HG03135 (cell line): ENCODE data around the gene GGCX.
A peak's percentile ranks its signal among the peaks of the same experiment; 100 is the strongest.

Experiments used
- ATAC-seq: cut with Tn5 transposase; IDR thresholded peaks from one replicate; pipeline ENCODE4 v1.9.1; 2021; ENCODE audit warnings: mild to moderate bottlenecking, moderate library complexity; ENCODE audit not compliant: unreplicated experiment

Gene GGCX

DNA sequence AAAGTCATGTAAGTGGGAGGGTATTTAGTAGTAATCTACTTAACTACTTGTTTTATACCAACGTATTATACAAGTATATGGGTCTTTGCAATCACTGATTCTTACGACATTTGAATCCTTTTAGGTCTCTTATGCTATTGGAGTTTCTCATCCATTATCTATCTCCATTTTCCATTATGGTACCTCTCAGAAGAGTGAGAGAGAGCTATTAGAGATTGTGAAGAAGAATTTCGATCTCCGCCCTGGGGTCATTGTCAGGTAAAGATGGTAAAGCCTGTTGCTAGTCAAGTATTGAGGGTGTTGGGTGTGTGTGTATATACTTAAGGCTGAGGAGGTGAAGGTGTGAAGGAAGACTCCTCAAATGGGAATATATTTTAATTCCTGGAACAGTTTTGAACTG lies 18.5 kb downstream of the GGCX start:
- no peak for ATAC-seq

DNA sequence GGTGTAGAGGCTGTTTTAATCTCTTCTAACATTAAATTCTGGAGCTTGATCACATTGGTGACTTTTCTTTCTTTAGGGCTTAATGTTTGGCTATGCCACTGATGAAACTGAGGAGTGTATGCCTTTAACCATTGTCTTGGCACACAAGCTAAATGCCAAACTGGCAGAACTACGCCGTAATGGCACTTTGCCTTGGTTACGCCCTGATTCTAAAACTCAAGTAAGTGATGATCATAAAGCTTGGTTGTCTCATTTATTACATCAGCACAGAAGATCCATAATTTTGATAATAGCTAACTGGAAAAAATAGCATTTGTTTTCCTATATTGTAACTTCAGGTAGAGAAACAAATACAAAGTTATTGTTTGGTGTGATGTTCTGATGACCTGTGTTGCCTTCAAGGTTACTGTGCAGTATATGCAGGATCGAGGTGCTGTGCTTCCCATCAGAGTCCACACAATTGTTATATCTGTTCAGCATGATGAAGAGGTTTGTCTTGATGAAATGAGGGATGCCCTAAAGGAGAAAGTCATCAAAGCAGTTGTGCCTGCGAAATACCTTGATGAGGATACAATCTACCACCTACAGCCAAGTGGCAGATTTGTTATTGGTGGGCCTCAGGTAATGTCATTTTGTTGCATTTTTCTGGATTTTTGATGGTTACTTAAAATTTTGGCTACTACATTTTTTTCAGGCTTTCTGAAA lies 19.4 kb downstream of the GGCX start:
- ATAC-seq = no peak

DNA sequence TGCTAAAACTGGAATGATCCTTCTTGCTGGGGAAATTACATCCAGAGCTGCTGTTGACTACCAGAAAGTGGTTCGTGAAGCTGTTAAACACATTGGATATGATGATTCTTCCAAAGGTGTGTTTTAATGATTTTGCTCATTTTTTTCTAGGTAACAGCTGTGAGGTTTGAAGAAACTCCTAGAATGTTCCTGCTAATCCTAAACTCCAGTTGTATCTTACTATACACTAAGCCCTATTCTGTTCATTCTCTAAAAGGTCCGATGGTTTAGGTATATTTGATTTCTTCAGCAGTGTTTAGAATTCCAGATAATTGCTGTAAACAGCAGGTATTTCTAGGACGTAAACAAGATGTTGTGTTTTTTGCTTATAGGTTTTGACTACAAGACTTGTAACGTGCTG lies 20.0 kb downstream of the GGCX start:
- no peak for ATAC-seq

DNA sequence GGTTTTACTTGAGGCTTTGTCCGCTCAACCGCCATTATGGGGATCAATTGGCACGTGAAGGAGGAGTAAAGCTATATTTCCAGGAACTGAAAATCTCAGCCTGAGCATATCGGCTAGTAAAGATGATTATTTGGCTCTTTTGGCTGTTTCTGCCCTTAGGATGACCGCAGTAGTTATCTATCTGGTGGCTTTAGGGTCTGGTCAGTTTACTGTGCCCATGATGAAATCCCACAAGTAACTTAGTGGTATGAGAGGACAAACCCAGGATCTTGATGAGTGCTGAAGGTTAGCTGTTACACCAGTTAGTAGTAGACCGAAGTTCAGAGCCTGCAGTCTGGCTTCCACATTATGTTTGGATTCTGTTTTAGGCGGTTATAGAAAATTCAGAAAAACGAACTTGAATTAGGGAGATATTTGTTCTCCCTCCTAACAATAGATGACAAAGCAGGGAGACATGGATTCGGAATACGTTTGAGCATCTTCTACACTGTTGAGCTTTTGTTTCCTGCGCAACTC lies 21.1 kb downstream of the GGCX start:
- ATAC-seq = no peak

DNA sequence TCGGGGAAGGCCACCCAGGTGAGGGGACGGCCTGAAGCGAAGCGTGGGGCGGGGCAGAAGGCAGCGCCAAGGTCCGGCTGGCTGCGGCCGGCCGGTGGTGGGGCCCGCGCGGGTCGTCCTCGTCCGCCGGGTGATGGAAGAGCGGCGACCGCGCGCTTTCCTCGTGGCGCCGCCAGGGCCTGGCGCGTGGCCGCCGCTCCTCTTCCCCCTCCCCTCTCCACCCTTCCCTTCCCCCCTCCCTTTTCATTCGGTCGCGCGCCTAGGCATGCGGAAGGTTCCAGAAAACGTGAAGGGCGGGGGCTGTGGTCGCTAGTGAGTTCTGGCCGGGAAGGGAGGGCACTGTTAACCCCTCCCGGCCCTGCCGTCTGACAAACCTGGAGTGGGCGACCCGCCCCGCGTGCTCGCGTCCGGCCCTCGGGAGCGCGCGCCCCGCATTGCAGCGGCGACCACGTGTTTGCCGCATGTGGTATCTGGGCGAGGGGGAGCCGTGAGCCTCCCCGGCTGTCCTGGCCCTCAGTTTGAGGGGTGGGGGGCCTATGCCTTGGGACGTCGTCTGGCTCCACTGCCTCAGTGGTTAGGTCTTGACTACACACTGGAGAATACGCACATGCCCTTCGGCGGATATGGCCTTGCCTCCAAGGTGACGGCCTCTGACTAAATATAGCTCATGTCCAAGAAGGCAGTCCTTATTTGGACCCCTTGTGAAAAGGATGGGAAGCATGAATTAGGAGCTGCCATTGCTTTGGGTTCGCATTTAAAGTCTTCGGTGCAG lies 21.7 kb downstream of the GGCX start:
- ATAC-seq = peak; percentile 32

DNA sequence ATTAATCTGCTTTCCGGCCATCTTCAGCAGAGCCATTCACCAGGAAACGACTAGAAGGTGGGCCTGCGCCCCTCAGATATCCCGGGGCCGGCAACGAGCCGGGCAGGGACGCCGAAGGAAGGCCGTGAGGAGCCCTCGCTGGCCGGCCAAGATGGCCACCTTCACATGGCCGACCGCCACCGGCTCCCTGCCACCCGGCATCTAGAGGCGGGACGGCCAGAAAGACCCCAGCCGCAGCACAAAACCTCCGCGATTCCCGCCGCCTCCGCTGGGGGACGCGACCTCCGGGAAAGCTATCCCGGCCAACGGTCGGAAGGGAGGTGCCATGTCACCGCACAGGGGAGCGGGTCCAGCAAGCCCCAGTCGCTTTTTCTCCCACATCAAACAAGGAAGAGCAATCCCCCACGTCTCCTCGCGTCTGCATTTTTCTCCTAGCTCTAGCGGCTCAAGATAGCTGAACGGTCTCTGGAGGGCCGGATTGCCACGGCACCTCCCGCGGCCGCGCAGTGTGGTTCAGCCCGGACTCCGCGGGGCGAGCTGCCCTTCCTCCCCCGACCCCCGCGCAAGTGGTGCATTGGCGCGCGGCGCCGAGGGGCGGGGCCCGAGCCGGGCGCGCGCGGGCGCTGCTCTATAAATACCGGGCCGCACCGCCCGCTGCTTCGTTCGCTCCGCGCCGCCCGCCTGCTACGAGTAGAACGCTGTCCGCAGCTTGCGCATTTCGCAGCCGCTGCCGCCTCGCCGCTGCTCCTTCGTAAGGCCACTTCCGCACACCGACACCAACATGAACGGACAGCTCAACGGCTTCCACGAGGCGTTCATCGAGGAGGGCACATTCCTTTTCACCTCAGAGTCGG lies 22.6 kb downstream of the GGCX start, which contains the start of gene MAT2A:
TSS of gene MAT2A (plus strand) at position 662 of the 854 bp plus-strand sequence. CDS start at position 782, 120 bp downstream.
- ATAC-seq = peak; percentile 76

DNA sequence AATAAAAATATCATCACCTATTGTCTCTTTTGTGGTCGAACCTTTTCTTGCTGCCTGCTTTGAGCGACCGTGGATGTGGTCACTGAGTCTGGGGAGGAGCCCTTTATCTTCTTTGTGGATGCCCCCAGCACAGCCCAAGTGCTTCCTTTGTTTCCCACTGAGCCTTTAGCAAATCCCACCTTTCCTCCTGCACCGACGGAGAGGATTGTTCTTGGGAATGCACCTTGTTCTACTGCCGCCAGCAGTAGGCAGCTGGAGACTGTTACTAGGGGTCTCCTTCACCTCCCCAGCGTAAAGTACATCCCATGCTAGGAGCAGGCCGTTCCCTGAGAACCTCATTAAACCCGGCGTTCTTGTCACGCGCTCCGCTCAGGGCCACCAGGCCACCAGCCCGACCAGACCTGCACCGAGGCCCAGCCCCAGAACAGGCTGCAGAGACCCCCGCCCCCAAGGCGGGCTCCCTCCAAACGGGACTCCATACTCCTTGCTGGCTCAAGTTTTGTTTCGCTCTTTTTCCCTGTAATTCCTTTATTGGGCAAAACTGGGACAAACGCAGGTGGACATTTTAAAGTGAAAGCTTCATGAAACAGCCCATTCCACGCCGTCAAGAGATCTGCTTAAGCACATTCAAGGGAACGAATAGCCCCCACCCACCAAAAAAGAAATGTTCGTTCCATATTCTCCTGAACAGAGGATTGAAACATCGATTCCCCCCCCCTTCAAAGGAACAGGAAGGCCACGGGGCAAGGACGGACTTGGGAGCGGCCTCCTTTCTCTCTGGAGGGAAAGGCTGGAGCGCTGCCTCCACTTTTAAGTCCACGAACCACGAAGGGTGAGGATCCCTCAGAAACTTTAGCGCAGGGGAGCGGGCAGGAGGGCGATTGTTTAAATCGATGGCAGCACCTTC lies 23.4 kb downstream of the GGCX start:
- ATAC-seq = no peak

DNA sequence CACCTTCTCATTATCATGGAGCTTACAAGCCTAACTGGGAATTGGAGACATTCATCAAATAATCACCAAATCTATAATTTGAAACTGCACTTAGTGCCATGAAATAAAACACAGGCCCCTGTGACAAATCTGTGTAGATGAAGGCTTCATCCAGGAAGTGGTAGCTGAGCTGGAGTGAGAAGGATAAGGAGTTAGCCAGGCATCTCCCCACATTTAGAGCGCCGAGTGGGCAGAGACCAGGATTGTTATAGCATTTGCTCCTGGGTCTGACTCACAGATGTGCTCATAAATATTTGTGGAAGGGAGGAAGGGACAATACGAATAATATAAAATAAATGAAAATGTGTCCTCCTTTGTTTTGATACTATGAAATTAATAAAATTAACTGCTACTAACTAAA lies 24.8 kb downstream of the GGCX start:
- ATAC-seq = no peak

DNA sequence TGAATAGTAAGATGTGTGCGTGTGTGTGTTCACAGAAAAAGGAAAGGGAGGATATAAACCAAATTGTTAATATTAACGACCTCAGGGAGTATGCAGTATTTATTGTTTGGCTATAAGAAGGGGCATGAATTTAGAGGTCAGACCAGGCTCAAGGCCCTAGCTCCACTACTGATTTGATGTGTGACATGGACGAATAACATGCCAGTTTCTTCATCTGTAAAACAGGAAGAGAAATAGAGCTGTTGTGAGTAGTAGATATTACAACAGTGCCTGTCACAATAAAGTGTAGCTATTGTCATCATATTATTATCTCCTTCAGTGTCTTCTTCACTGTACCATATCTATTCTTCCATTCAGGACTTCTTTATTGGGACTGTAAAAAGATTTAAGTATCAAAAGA lies 26.4 kb downstream of the GGCX start:
- no peak for ATAC-seq

DNA sequence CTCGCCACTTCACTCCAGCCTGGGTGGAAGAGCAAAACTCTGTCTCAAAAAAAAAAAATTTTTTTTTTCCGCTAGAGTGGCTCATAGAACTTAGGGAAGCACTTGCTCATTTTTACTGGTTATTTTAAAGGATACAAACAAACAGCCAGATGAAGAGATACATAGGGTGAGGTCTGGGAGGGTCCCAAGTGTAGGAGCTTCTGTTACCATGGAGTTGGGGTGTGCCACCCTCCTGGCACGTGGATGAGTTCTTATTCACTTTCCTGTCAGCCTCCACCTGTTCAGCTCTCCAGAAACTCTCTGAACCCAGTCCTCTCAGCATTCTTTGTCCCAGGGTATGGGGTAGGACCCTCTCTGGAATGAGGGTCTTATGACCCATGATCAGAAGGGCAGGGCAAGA lies 27.2 kb downstream of the GGCX start:
- ATAC-seq = no peak

DNA sequence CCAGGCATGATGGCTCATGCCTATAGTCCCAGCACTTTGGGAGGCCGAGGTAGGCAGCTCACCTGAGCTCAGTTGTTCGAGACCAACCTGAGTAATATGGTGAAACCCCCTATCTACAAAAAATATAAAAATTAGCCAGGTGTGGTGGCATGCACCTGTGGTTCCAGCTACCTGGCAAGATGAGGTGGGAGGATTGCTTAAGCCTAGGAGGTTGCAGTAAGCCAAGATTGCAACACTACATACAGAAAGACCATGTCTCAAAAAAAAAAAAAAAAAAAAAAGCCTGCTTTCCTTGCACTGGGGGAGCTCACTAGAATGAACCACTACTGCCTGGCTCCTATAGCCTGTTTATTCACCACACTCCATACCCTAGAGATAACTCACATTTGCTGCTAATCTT lies 29.7 kb downstream of the GGCX start:
- no peak for ATAC-seq

DNA sequence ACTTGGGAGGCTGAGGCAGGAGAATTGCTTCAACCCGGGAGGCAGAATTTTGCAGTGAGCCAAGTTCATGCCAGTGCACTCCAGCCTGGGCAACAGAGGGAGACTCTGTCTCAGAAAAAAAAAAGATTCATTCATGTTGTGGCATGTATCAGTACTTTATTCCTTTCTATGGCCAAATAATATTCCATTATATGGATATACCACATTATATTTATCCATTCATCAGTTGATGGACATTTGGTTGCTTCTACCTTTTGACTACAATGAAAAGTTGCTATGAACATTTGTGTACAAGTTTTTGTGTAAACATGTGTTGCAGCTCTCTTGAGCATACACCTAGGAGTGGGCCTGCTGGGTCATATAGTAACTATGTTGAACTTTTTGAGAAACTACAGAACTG lies 31.5 kb downstream of the GGCX start:
- ATAC-seq = no peak

DNA sequence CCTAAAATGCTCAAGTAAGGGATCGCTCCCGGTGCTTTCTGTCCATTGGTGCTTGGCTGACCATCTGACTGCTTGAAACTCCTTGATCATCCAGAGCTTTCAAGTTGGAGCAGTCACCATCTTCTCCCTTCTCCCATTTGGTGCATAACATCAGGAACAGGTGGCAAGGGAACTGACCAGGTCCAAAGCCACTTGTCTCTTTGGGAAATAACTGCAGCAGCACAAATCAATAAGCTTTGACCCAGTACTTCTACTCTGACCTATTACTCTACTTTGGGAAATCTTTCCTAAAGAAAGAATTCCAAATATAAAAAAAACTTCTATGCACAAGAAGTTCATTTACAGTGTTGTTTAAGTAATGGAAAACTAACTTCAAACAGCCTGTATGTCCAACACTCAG lies 32.9 kb downstream of the GGCX start:
- no peak for ATAC-seq

DNA sequence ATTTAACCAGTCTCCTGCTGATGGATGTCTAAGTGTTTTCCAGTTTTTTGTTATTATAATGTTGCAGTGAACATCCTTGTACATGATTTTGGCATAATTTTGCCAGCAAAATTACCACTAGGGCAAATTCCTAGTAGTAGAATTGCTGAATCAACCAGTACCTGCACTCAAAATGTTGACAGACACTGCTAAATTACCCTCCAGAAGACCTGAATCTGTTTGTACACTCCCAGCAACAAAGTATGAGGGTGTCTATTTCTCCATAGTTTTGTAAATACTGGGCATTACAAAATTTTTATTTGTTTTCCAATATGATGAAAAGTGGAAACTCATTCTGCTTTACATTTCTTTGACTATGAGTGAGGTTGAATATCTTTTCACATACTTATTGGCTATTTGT lies 33.5 kb downstream of the GGCX start:
- no peak for ATAC-seq

DNA sequence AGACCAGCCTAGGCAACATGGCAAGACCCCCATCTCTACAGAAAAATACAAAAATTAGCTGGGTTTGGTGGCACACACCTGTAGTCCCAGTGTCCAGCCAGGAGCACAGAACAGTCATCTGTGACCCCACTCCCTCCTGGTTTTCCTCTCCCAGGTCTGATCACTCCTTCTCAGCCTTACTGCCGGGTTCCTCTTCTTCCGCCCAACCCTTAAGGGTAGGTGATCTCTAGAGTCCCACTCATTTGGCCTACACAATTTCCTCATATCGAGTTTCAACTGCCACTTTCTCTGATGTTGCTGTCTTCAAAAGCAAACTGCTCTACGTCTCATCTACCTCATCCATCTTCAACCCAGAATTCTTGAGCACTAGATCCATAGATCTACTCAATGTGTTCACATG lies 35.7 kb downstream of the GGCX start:
- no peak for ATAC-seq

DNA sequence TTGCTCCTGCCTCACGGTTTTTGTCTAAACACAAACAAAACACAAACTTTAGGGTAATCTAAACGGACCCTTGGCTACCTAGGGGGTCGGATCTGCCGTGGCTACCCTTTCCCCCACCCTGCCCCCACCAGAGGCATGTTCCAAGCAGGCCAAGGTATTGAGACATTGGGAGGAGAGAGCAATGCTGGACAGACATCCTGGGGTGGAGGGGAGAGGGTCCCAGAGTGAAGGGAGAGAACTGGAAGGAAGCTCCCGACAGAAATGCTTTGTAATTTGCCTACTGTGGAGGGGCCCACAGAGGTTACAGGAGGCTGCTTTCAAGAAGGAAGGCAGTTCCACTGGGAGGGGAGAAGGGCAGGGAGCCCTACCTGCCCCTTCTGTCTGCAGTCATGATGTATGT lies 36.3 kb downstream of the GGCX start:
- no peak for ATAC-seq

DNA sequence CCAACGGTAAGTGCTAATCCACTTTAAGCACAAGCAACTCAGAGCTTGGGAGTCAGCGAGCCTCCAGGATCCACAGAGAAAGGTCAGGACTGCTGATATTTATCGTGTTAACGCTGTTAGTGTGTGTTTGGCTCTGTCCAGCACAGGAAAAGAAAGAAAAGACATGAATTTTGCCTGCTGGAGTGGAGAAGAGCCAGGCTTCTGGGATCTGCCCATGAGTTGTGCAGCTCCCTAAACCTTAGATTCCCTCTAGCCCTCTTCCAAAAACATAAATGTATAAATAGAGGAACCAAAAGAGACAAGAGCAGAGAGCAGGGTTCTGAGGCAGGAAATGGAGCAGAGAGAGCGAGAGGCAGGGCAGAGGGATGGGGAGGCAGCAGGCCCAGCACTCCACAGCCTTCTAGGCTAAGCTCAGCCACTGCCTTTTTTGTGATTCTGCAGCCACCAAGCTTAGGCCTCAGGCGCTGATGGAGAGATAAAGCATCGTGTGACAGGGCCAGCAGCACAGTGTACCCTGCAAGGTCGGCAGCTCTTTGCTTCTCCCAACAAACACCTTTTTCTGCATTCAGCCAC lies 36.9 kb downstream of the GGCX start:
- ATAC-seq = no peak

DNA sequence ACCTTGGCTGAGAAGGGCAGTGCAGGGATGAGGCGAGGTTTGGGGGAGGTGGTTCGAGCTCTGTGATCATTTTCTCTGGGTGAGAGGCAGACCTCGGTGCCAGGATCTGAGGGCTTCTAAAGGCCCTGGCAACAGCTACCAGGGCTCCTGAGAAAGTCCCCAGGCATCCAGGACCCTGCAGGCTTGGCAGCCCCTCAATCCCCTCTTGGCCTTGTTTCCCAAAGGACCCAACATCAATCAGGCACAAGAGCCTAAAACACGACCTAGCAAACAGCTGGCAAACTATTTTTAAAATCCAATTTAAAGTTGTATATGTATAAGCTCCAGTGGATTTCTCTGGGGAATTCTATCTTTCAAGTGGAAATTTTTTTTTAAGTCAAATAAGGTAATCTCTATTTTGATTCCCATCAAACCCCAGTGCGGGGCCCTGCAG lies 37.4 kb downstream of the GGCX start:
- ATAC-seq = no peak

DNA sequence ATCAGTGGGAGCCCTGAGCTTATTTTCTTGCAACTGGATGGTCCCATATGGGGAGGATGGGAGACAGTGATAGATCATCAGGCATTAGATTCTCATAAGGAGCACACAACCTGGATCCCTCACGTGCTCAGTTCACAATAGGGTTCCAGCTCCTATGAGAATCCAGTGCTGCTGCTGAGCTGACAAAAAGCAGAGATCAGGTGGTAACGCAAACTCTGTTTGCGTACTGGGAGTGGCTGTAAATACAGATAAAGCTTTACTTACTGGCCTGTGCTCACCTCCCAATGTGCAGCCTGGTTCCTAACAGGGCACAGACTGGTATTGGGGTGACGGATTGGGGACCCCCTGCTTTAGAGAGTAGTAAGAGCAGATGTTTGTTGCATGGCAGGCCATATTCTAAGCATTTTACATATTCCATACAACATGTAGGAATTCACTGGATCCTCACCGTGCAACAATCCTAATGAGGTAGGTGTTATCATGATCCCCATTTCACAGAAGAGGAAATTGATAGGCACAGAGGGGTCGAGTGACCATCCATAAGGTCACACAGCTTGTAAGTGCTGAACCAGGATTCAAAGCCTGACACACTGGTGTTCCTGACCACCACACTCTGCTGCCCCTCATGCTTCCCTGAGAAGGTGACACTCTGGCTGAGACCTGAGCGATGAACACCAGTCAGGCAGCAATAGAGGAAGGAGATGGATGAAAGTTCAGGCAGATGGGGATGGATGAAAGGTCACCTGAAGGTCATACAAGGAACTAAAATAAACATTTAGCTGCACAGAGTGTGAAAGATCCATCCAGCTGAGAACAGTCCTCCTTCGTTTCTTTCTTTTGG lies 38.0 kb downstream of the GGCX start:
- no peak for ATAC-seq
